ENCODE data around the gene KCNQ1.

The KCNQ1 gene

DNA sequence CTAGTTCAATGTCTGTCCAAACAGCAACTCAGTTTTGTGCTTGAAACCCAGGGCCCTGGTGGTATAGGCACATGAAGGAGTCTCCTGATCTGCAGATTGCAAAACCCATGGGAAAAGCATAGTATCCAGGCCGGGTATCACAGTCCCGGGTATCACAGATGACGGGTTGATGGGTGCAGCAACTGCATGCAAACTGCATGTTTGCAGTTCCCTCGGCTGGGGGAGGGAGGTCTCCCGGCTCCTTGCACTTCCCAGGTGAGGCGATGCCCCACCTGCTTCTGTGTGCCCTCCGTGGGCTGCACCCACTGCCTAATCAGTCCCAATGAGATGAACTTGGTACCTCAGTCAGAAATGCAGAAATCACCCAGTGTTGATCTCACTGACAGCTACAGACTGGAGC, 53.9 kb downstream of the KCNQ1 start:
- Histone ChIP-seq H3K9me3 (ENCODE audit: low read length) (no peaks in the 10 kb centered on the region), H3K27me3 (ENCODE audit: insufficient read depth, low read length) (no peaks in the 10 kb centered on the region), H2AFZ (ENCODE audit: low read length) (no peak overlapping the region), H3K4me3 (ENCODE audit: low read depth, low read length, poor library complexity, severe bottlenecking) (no peak overlapping the region), H3F3A (ENCODE audit: insufficient read depth, low read length) (no peaks in the 10 kb centered on the region), H3K4me1 (ENCODE audit: insufficient read depth, low read length, severe bottlenecking) (no peaks in the 10 kb centered on the region), H3K4me2 (ENCODE audit: low read length) (no peak overlapping the region), H3K27ac (ENCODE audit: low read depth, low read length, poor library complexity, severe bottlenecking) (no peak overlapping the region), H3K9ac (ENCODE audit: low read length) (no peak overlapping the region), H3K36me3 (ENCODE audit: insufficient read depth, low read length) (no peaks in the 10 kb centered on the region), H3K9me2 (ENCODE audit: low read depth, low read length) (no peaks in the 10 kb centered on the region), H3K79me2 (ENCODE audit: insufficient read depth, low read length) (no peaks in the 10 kb centered on the region), H4K20me1 (ENCODE audit: insufficient read depth, low read length) (no peaks in the 10 kb centered on the region)
- TF ChIP-seq, protein P1, sequence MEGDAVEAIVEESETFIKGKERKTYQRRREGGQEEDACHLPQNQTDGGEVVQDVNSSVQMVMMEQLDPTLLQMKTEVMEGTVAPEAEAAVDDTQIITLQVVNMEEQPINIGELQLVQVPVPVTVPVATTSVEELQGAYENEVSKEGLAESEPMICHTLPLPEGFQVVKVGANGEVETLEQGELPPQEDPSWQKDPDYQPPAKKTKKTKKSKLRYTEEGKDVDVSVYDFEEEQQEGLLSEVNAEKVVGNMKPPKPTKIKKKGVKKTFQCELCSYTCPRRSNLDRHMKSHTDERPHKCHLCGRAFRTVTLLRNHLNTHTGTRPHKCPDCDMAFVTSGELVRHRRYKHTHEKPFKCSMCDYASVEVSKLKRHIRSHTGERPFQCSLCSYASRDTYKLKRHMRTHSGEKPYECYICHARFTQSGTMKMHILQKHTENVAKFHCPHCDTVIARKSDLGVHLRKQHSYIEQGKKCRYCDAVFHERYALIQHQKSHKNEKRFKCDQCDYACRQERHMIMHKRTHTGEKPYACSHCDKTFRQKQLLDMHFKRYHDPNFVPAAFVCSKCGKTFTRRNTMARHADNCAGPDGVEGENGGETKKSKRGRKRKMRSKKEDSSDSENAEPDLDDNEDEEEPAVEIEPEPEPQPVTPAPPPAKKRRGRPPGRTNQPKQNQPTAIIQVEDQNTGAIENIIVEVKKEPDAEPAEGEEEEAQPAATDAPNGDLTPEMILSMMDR (IDR thresholded peaks at IDR 0.05; ENCODE audit: low read length) = no peak
- TF ChIP-seq EZH2 (IDR thresholded peaks at IDR 0.05; ENCODE audit: borderline replicate concordance, low read length) = no peak

DNA sequence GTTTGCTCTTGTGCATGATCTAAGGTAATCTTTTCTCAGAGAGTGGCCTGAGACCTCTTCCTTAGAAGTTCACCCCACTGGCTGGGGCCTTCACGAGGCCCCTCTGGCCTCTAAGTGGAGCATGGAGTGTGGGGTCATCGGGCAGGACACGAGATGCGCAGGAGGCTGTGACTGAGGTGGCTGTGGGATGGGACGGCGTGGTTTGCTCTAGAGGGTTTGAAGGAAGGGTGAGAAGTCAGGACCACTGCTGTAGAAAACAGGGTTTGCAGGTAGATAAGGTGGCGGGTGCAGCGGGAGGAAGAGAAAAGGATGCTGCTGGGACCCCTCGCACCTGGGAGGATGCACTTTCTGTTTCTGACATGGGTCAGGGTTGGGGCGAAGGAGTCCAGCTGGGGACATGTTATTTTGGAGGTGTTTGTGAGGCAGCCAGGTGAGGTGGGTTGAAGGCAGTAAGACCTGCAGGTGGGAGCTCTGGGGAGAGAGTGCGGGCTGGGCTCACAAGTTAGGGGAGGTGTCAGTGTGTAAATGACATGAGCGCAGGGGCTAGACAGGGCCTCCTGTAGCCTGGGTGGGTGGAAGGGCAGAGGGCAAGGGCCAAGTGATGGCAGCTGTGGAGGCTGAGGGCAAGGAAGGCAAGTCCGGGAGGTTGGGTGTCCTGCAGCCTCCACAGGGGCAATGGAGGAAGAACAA, 62.5 kb downstream of the KCNQ1 start:
- no peak overlapping the region for H3K4me2 ChIP-seq (ENCODE audit: low read length)
- H3K9ac ChIP-seq (ENCODE audit: low read length) = no peak overlapping the region
- H3K9me3 ChIP-seq (ENCODE audit: low read length) = no peaks in the 10 kb centered on the region
- no peaks in the 10 kb centered on the region for H3F3A ChIP-seq (ENCODE audit: insufficient read depth, low read length)
- no peaks in the 10 kb centered on the region for H3K79me2 ChIP-seq (ENCODE audit: insufficient read depth, low read length)
- H3K36me3 ChIP-seq (ENCODE audit: insufficient read depth, low read length) = no peaks in the 10 kb centered on the region
- no peaks in the 10 kb centered on the region for H3K9me2 ChIP-seq (ENCODE audit: low read depth, low read length)
- H2AFZ ChIP-seq (ENCODE audit: low read length) = no peak overlapping the region
- no peak overlapping the region for H3K4me3 ChIP-seq (ENCODE audit: low read depth, low read length, poor library complexity, severe bottlenecking)
- peaks cover 7% of the 10 kb centered on the region; the same call in 1 of the 2 replicates for H3K27me3 ChIP-seq (ENCODE audit: insufficient read depth, low read length)
- H4K20me1 ChIP-seq (ENCODE audit: insufficient read depth, low read length) = no peaks in the 10 kb centered on the region
- TF ChIP-seq EZH2 (IDR thresholded peaks at IDR 0.05; ENCODE audit: borderline replicate concordance, low read length) = no peak
- TF ChIP-seq, protein P1 (IDR thresholded peaks at IDR 0.05; ENCODE audit: low read length) = no peak
- H3K4me1 ChIP-seq (ENCODE audit: insufficient read depth, low read length, severe bottlenecking) = no peaks in the 10 kb centered on the region
- H3K27ac ChIP-seq (ENCODE audit: low read depth, low read length, poor library complexity, severe bottlenecking) = no peak overlapping the region

- H3K27me3 ChIP-seq (ENCODE audit: insufficient read depth, low read length) = peaks cover 7% of the 10 kb centered on the region; the same call in 1 of the 2 replicates
These were observed 63.3 kb downstream of the KCNQ1 start for GRCh38 chr11:2507945-2508749.

More at GRCh38 chr11:2507945-2508749, 63.3 kb downstream of the KCNQ1 start:
- Histone ChIP-seq H3K4me1 (ENCODE audit: insufficient read depth, low read length, severe bottlenecking) (no peaks in the 10 kb centered on the region), H4K20me1 (ENCODE audit: insufficient read depth, low read length) (no peaks in the 10 kb centered on the region), H3K9me2 (ENCODE audit: low read depth, low read length) (no peaks in the 10 kb centered on the region), H3K27ac (ENCODE audit: low read depth, low read length, poor library complexity, severe bottlenecking) (no peak overlapping the region), H3F3A (ENCODE audit: insufficient read depth, low read length) (no peaks in the 10 kb centered on the region), H3K9ac (ENCODE audit: low read length) (no peak overlapping the region), H3K36me3 (ENCODE audit: insufficient read depth, low read length) (no peaks in the 10 kb centered on the region), H3K9me3 (ENCODE audit: low read length) (no peaks in the 10 kb centered on the region), H3K4me2 (ENCODE audit: low read length) (no peak overlapping the region), H3K79me2 (ENCODE audit: insufficient read depth, low read length) (no peaks in the 10 kb centered on the region), H2AFZ (ENCODE audit: low read length) (no peak overlapping the region), H3K4me3 (ENCODE audit: low read depth, low read length, poor library complexity, severe bottlenecking) (no peak overlapping the region)
- no peak for TF ChIP-seq EZH2 (IDR thresholded peaks at IDR 0.05; ENCODE audit: borderline replicate concordance, low read length)
- TF ChIP-seq, protein P1 (IDR thresholded peaks at IDR 0.05; ENCODE audit: low read length) = no peak
